ENCODE measurements around the gene CALR3.
"Not testable (repeated sequence)": the region's sequence is repeated elsewhere in the genome, so short reads cannot be mapped to it uniquely, and the experiment has no call there.

Gene CALR3

DNA sequence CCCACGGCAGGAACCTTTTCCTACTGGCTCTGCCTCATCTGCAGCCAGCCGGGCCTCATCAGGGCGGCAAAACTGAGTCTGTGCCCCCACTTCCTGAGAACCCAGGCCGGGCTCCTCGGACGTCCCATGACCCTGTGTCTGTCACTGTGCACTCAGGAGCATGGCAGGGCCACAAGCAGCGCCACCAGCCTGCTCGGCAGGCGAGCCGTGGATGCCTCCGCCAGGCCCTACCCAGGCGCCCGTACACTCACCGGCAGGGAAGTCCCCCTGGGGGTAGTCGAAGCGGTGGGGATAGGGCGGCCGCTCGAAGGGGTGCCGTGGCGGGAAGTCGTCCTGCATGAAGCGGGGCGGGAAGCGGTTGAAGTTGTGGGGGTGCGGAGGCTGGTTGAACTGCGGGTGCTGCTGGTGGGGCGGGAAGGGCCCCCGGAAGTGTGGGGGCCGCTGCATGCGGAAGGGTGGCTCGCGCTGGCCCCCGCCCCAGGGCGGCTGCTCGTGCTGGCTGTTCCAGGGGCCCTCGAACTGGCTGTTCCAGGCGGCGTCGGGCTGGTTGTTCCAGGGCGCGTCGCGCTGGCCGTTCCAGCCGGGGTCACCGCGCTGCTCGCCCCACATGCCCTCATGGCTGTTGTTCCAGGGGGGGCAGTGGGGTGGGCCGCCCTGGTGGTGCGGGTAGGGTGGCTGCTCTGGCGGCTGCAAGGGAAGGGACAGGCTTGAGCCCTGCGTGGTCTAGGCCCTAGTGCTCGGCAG lies 29.2 kb upstream of the CALR3 start:
- DNase-seq (ENCODE audit: low read depth in 3 of 3): no peak

DNA sequence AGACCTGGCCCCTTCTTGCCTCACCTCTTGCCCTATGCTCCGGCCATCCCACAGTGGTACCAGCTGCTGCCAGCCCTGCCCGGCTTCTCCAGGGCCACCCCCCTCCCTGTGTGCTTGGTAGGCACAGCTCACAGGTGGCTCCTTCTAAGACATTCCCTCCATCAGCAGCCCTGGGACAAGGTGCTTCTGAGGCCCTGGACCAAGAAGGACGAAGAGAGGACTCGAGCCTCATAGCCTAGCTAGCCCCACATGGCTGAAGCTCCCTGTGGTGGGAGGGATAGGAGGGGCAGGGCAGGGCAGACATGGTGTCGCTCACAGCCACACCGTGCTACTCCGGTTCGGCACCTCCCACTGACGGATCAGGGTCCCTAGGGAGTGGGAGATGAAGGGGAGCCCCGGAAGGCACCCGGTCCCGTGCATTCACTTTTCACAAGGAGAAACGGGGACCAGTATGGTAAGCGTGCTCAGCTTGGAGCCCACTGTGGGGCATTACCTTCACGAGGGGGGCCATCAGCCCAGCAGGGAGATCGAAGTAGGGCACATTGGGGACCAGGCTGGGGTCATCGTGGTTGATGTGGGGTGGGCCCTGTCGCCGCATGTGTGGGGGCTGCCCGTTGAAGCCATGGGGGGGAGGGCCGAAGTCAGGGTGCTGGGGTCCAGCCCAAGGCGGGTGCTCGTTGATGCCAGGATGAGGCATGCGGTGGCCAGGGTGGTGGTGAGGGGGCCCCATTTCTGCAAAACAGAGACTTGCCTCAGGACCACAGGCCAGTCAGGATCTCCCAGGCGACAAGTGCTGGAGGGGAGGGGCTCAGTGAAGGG lies 26.8 kb upstream of the CALR3 start:
- no peak for DNase-seq (ENCODE audit: low read depth in 3 of 3)

DNA sequence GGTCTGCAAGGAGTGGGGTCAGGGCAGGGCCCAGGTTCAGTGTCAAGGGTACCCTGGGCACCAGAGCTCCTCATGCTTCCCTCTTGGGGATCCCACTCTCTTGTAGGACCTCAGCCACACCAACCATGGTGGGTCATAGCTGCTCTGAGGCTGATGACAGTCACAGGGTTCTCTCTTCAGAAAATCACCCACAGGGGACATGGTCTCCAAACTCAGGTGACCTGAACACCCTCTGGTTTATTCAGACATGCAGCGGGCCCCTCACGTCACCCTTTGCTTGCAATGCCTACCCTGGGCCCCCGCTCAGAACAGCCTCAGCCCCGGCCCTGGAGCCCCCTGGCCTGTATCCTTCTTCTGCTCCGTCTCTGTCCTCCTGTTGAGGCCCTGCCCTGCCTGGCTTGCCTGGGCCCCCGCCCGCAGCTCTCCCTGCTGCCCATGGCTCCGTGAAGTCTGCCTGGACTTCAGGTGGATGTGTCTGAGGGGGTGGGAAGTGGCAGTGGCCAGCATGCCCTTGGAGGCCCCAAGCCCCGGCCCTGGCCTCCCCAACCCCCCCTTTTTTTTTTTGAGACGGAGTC lies 25.8 kb upstream of the CALR3 start:
- DNase-seq (ENCODE audit: low read depth in 3 of 3): no peak

- no peak for DNase-seq (ENCODE audit: low read depth in 3 of 3)
Measured at GRCh38 chr19:16520986-16521624, 25.1 kb upstream of the CALR3 start.

- DNase-seq (ENCODE audit: low read depth in 3 of 3): no peak
Measured at GRCh38 chr19:16520074-16520973, 24.4 kb upstream of the CALR3 start.

DNA sequence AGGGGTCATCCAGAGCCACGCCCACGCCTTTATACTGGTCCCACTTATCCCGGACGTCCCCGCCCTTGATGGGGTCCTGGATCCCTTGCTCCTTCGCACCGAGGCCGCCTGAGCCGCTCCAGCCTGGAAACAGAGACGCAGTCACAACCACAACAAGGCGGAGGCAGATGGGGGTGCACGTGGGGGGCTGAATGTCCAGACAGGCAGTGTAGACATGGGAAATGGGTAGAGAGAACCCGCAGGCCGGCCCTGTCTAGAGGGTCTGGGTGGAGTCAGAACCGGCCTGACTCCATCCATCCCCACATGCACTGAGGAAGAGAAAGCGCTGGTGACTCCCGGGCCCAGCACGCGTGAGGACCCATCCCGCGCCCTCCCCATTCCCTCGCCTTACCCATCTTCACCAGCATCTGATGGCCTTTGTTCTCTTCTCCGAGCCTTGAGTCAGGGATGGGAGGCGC lies 23.3 kb upstream of the CALR3 start:
- DNase-seq (ENCODE audit: low read depth in 3 of 3): no peak

DNA sequence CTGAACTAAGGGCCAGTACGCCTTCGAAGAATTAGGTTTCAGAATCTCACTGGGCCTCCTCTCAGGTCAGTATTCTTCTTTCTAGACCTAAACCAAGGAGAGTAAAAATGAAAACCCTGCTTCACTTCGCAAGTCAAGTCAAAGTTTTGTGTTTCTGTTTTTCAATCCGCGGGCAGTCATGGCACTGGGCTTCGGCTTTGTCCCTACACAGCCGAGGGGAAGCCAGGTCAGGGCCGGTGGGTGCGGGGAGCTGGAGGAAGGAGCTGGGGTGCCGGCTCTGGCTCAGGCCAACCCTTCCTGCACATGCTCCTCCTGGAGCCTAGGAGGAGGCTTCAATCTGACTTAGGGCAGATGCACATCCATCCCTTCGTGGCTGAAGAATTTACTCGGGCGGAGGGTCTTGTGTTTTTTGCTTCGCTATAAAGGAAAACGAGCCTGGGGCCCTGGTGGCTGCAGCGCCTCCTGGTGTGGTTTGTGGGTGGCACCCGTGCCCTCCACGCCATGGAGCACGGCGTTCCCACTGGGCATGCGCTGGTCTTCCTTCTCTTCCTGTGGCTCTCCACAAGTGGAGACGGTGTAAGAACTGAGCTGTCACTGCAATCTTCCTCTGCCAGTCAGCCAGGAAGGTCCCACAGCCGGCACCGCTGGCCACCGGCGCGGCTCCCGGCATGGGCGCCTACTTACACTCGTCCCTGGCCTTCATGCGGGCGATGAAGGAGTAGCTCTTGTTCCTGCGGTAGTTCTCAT lies 22.7 kb upstream of the CALR3 start:
- no peak for DNase-seq (ENCODE audit: low read depth in 3 of 3)

DNA sequence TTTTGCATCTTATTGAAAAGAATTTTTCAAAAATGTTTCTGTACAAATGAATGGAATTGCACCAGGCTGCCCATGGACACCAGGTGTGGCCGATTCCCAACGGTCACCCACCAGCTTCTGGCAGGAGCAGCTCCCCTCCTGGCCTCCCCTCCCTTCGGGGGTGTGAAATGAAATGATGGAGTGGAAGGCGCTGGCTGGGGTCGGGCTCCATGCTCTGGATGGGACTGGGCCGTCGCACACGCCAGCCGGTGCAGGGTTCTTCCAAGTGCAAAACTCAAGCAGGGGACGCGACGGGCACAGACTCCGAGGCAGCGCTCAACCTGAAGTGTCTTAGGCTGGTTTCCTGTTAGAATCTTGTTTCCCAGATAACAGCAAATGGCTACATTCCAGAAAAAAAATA lies 22.1 kb upstream of the CALR3 start:
- no peak for DNase-seq (ENCODE audit: low read depth in 3 of 3)

DNA sequence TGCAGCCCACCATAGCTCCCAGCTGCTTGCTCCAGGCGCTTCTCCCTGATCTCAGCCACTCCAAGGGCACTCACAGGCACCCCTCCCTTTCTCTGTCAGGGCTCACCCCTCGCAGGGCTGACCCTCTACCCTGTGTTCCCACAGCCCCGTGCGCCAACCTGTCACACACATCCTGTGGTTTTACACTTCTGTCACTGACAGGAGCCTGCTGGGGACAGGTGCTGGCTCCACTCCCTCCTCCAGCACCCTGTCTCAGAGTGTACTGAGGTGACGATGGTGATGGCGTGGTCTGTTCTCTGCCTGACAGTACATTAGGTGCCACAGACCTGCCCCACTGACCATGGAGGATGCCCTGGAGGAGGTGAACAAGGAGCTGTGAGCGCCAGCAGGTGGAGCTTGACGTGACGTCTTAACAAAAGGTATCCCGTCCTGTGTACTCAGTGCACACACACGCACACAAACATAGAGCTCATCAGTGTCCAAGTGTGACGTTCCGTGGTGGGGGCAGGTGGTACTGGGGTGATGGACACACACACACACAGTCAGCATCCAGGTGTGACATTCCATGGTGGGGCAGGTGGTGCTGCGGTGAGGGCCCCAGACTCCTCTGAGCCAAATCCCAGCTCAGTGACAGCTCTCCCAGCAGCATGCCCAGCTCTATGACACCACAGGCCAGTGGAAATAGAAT lies 21.1 kb upstream of the CALR3 start:
- no peak for DNase-seq (ENCODE audit: low read depth in 3 of 3)

DNA sequence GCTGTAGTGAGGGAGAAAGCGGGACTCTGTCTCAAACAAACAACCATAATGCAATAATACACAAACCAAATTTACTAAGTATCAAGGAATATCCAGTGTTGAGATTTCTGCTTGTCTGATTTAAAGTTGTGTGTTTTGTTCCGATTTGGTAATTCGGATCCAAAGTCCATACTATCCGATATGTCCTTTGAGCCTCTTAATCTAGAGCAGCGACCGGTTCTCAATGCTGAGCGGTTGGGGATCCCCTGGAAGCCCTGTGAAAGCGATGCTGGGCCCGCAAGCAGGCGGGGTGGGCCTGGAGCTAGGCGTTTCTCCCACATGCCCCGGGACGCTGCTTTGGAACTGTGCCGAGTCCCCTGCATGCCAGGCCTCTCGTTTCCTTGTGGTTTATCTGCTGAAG lies 20.4 kb upstream of the CALR3 start:
- no peak for DNase-seq (ENCODE audit: low read depth in 3 of 3)

DNA sequence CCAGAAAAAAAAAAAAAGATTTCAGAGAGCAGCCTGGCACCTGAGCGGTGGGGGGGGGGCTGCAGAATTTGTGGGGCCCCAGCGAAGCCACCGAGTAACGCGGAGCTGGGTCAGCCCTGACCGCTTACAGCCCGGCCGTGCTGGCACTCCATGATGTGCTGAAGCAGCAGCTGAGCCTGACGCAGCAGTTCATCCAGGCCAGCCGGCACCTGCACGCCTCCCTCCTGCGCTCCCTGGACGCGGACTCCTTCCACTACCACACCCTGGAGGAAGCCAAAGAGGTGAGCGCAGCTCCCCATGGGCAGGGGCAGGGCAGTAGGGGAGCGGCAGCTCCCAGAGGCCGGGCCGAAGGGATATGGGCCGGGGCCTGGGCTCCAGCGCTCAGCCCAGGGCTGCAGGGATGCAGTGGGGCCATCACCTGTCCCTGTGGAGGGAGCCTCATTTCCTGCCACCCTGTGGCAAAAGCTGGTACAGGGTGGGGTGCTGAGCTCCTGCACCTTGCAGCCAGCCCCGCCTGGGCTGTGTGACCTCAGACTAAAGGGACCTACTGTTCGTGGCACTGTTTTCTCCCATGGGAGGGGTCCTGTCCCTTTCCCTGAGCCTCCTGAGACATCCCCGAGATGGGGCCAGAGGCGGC lies 18.5 kb upstream of the CALR3 start:
- no peak for DNase-seq (ENCODE audit: low read depth in 3 of 3)

DNA sequence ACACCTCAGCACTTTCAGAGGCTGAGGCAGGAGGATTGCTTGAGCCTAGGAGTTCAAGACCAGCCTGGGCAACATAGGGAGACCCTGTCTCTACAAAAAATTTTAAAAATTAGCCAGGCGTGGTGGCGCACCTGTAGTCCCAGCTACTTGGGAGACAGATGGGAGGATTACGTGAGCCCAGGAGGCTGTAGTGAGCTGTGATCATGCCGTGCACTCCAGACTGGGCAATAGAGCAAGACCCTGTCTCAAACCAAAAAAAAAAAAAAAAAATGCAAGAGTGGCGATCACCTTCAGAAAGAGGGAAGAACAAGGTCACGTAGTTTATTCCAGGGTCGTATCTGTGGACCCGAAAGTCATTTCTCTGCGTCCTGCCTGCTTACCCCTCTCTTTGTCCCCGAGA lies 16.6 kb upstream of the CALR3 start:
- not testable (repeated sequence) for DNase-seq (ENCODE audit: low read depth in 3 of 3)

GRCh38 chr19:16509141-16510061 lies 13.4 kb upstream of the CALR3 start:
- no peak for DNase-seq (ENCODE audit: low read depth in 3 of 3)

DNA sequence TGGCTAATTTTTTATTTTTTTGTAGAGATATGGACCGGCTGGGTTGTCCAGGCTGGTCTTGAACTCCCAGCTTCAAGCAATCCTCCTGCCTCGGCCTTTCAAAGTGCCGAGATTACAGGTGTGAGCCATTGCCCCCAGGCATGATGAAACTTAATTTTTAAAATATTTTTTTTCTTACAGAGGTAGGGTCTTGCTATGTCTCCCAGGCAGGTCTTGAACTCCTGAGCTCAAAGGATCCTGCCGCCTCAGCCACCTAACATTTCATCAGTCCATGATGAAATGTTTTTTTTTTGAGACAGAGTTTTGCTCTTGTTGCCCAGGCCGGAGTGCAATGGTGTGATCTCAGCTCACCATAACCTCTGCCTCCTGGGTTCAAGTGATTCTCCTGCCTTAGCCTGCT lies 12.6 kb upstream of the CALR3 start:
- DNase-seq (ENCODE audit: low read depth in 3 of 3): no peak

GRCh38 chr19:16506961-16507360 lies 11.0 kb upstream of the CALR3 start:
- no peak for DNase-seq (ENCODE audit: low read depth in 3 of 3)

DNA sequence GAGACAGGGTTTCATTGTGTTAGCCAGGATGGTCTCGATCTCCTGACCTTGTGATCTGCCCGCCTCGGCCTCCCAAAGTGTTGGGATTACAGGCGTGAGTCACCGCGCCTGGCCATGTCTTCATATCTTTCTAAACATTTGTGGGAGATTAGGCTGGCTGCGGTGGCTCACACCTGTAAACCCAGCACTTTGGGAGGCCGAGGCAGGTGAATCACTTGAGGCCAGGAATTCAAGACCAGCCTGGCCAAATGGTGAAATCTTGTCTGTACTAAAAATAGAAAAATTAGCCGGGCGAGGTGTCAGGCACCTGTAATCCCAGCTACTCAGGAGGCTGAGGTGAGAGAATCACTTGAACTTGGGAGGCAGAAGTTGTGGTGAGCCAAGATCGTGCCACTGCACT lies 10.2 kb upstream of the CALR3 start:
- not testable (repeated sequence) for DNase-seq (ENCODE audit: low read depth in 3 of 3)

DNA sequence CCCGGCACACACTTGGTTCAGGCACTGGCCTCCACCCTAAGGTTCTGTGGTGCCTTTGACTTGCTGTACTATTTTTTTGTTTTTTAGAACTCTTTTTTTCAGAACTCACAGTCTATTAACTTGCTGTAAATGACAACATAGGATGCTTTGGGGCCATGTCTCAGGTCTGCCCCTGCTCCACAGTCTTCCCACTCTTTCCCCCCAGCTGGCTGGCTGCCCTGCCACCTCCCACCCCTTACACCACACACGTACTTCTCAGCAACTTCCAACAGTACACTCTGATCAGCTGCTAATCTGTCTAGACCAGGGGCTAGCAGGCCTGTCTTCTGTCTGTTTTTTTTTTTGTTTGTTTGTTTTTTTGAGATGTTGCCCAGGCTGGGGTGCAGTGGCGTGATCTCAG lies 8.3 kb upstream of the CALR3 start:
- no peak for DNase-seq (ENCODE audit: low read depth in 3 of 3)

- DNase-seq (ENCODE audit: low read depth in 3 of 3): no peak
Measured at GRCh38 chr19:16497837-16498236, 1.9 kb upstream of the CALR3 start.
